OCI-LY7 (cell line): ENCODE measurements around the gene CDK18.

ENCODE experiments used
- EZH2phosphoT487 ChIP-seq: fragments of 200-600 bp; sonication (generic); IDR thresholded peaks from 2 replicates; pipeline ENCODE4 v1.6.1; 2018; ENCODE audit warnings: low read depth, borderline replicate concordance, mild to moderate bottlenecking, mixed run types, antibody characterized with exemption, low read length, moderate library complexity, mixed read lengths
- TF ChIP-seq, protein P1 (sequence below): fragments of 200-600 bp; sonication (generic); conservative IDR thresholded peaks from 2 replicates; pipeline ENCODE4 v1.5.1; 2014; ENCODE audit warnings: mild to moderate bottlenecking, antibody characterized with exemption, low read length, moderate library complexity, mixed read lengths

- TF ChIP-seq, protein P1, sequence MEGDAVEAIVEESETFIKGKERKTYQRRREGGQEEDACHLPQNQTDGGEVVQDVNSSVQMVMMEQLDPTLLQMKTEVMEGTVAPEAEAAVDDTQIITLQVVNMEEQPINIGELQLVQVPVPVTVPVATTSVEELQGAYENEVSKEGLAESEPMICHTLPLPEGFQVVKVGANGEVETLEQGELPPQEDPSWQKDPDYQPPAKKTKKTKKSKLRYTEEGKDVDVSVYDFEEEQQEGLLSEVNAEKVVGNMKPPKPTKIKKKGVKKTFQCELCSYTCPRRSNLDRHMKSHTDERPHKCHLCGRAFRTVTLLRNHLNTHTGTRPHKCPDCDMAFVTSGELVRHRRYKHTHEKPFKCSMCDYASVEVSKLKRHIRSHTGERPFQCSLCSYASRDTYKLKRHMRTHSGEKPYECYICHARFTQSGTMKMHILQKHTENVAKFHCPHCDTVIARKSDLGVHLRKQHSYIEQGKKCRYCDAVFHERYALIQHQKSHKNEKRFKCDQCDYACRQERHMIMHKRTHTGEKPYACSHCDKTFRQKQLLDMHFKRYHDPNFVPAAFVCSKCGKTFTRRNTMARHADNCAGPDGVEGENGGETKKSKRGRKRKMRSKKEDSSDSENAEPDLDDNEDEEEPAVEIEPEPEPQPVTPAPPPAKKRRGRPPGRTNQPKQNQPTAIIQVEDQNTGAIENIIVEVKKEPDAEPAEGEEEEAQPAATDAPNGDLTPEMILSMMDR, result no peak
- TF ChIP-seq EZH2phosphoT487, result no peak
These were observed 6.0 kb downstream of the CDK18 start for GRCh38 chr1:205510308-205510950.
